Right cardiac atrium (tissue), 5 donors: Measurements from ENCODE around the gene C1orf185. TPM values are rescaled to one million over a fixed set of nuclear protein-coding genes. Genes with fewer than 3 reads are reported as not detected.
"Not testable (repeated sequence)": the region's sequence is repeated elsewhere in the genome, so short reads cannot be mapped to it uniquely, and the experiment has no call there.

Experiments used
- ATAC-seq, 2 donors: fragments of 200-7000 bp; cut with Tn5 transposase; one replicate each; pipeline versions ENCODE4 v1.8.0 to v1.9.1; 2020; ENCODE audit warnings: moderate library complexity in 2 of 2, mild to moderate bottlenecking in 1 of 2
- DNase-seq, 3 donors: peaks; one replicate each; pipeline ENCODE4 v3.0.0-alpha.2; 2020
- H3K27ac ChIP-seq: one replicate; pipeline ENCODE4 v1.5.1; 2013; ENCODE audit warnings: mild to moderate bottlenecking, low read length, control low read depth, moderate library complexity
- H3K27me3 ChIP-seq: one replicate; pipeline ENCODE4 v1.6.1; 2013; ENCODE audit not compliant: control insufficient read depth, insufficient read depth
- H3K4me1 ChIP-seq: one replicate; pipeline ENCODE4 v1.6.1; 2013; ENCODE audit warnings: low read length; ENCODE audit not compliant: control insufficient read depth, insufficient read depth
- H3K4me3 ChIP-seq: one replicate; pipeline ENCODE4 v1.5.1; 2013; ENCODE audit warnings: low read length, control low read depth
- H3K9me3 ChIP-seq: one replicate; pipeline ENCODE4 v1.6.1; 2013; ENCODE audit warnings: low read length; ENCODE audit not compliant: control insufficient read depth
- WGBS: extraction: QIAGEN DNeasy Blood & Tissue Kit; methylation state at CpG from one replicate; pipeline ENCODE4 v1.1.7; 2013; 5-methylcytosine and 5-hydroxymethylcytosine counted together
- intact Hi-C, 4 donors: fragments of 100-400 bp; cut with DNase I; formaldehyde crosslinking; loops; one replicate each; pipeline versions ENCODE4 v1.11.0 to v1.14.0; 2022 to 2023
- polyA plus RNA-seq: library from polyadenylated mRNA; stranded (reverse); fragments of 200-250 nt; gene quantifications from one replicate; pipeline ENCODE4 v1.2.3, GENCODE V29; 2013
- total RNA-seq, 4 donors: library from RNA; stranded (reverse); fragmentation: NEBNext Ultra II Directional; extraction: Animal tissue kit (Norgen Biotek cat#: 25700); gene quantifications; one replicate each; pipeline ENCODE4 v1.2.1, GENCODE V29; 2021
- donor health status: healthy with polysubstance abuse.
- donor health status: DM: no; HTN: yes; CAD: no.
- donor health status: DM: no; HTN: no; CAD: no.
- donor health status: DM: no; HTN: yes; CAD: no; lungs with severe emphysema.
- donor health status: DM: yes; HTN: yes; CAD: no.

C1orf185 gene
- total and polyA plus RNA-seq, 5 donors = not detected

GRCh38 chr1:51088474-51088873 lies 13.6 kb upstream of the C1orf185 start:
- no peaks in the 10 kb centered on the region for H3K4me1 ChIP-seq
- ATAC-seq (no peak), DNase-seq (no peak)
- no peaks in the 10 kb centered on the region for H3K27me3 ChIP-seq
- no peaks in the 10 kb centered on the region for H3K9me3 ChIP-seq
- 14% methylated on average over 1 of the region's 1 CpG for WGBS
- no peak overlapping the region for H3K27ac ChIP-seq
- H3K4me3 ChIP-seq = no peak overlapping the region
- intact Hi-C loops = no loop called here

- ATAC-seq (no peak), DNase-seq (no peak)
- Histone ChIP-seq H3K27me3 (no peaks in the 10 kb centered on the region), H3K4me3 (no peak overlapping the region), H3K4me1 (no peaks in the 10 kb centered on the region), H3K27ac (no peak overlapping the region), H3K9me3 (no peaks in the 10 kb centered on the region)
- intact Hi-C loops = no loop called here
- WGBS = 62% methylated on average over 1 of the region's 1 CpG
These were observed 8.4 kb upstream of the C1orf185 start for GRCh38 chr1:51093581-51093980.

- no peak for DNase-seq
- WGBS = 86% methylated on average over 1 of the region's 1 CpG
- intact Hi-C loops = no loop called here
These were observed 4.9 kb upstream of the C1orf185 start for GRCh38 chr1:51097171-51097570.

GRCh38 chr1:51100264-51100880 lies 1.7 kb upstream of the C1orf185 start:
- Histone ChIP-seq H3K4me1 (no peaks in the 10 kb centered on the region), H3K4me3 (no peak overlapping the region), H3K9me3 (no peaks in the 10 kb centered on the region), H3K27me3 (no peaks in the 10 kb centered on the region), H3K27ac (no peak overlapping the region)
- DNase-seq (no peak), ATAC-seq (no peak)
- intact Hi-C loops = no loop called here
- WGBS = 71% methylated on average over 3 of the region's 3 CpGs

More at GRCh38 chr1:51097171-51097570, 4.9 kb upstream of the C1orf185 start:
- Histone ChIP-seq H3K4me3 (no peak overlapping the region), H3K27ac (no peak overlapping the region), H3K4me1 (no peaks in the 10 kb centered on the region), H3K9me3 (no peaks in the 10 kb centered on the region), H3K27me3 (no peaks in the 10 kb centered on the region)
- ATAC-seq = no peak

GRCh38 chr1:51114137-51114536 lies 12.1 kb downstream of the C1orf185 start:
- ATAC-seq = no peak
- Histone ChIP-seq H3K9me3 (no peaks in the 10 kb centered on the region), H3K27ac (no peak overlapping the region), H3K4me1 (no peaks in the 10 kb centered on the region), H3K4me3 (no peak overlapping the region), H3K27me3 (peaks cover 3% of the 10 kb centered on the region)
- intact Hi-C loops = no loop called here
- WGBS = 85% methylated on average over 6 of the region's 6 CpGs
- DNase-seq = no peak

- no peaks in the 10 kb centered on the region for H3K4me1 ChIP-seq
- no peak overlapping the region for H3K27ac ChIP-seq
- peaks cover 3% of the 10 kb centered on the region for H3K27me3 ChIP-seq
- 88% methylated on average over 7 of the region's 7 CpGs for WGBS
- no peak overlapping the region for H3K4me3 ChIP-seq
- ATAC-seq (no peak), DNase-seq (no peak)
- intact Hi-C loops = no loop called here
- H3K9me3 ChIP-seq = no peaks in the 10 kb centered on the region
These were observed 13.8 kb downstream of the C1orf185 start for GRCh38 chr1:51115714-51116404.

GRCh38 chr1:51119331-51119730 lies 17.3 kb downstream of the C1orf185 start:
- DNase-seq = no peak
- 53% methylated on average over 3 of the region's 3 CpGs for WGBS
- intact Hi-C loops = no loop called here
- Histone ChIP-seq H3K4me3 (no peak overlapping the region), H3K27me3 (peaks cover 3% of the 10 kb centered on the region), H3K9me3 (no peaks in the 10 kb centered on the region), H3K4me1 (no peaks in the 10 kb centered on the region), H3K27ac (no peak overlapping the region)
- no peak for ATAC-seq

GRCh38 chr1:51120629-51121028 lies 18.6 kb downstream of the C1orf185 start:
- no peak for DNase-seq
- Histone ChIP-seq H3K4me1 (no peaks in the 10 kb centered on the region), H3K4me3 (no peak overlapping the region), H3K9me3 (no peaks in the 10 kb centered on the region), H3K27me3 (peaks cover 3% of the 10 kb centered on the region), H3K27ac (no peak overlapping the region)
- intact Hi-C loops = no loop called here
- ATAC-seq = no peak
- 74% methylated on average over 2 of the region's 2 CpGs for WGBS

GRCh38 chr1:51127152-51127551 lies 25.1 kb downstream of the C1orf185 start:
- H3K4me3 ChIP-seq, H3K4me1 ChIP-seq, H3K9me3 ChIP-seq, intact Hi-C loops, ATAC-seq, H3K27ac ChIP-seq, H3K27me3 ChIP-seq, DNase-seq: not testable (repeated sequence)
- WGBS = 83% methylated on average over 7 of the region's 7 CpGs

GRCh38 chr1:51131185-51131584 lies 29.2 kb downstream of the C1orf185 start:
- Histone ChIP-seq H3K4me3 (no peak overlapping the region), H3K4me1 (no peaks in the 10 kb centered on the region), H3K27me3 (no peaks in the 10 kb centered on the region), H3K27ac (no peak overlapping the region), H3K9me3 (no peaks in the 10 kb centered on the region)
- WGBS = 63% methylated on average over 3 of the region's 3 CpGs
- no peak for ATAC-seq
- DNase-seq = no peak
- intact Hi-C loops = no loop called here

- Histone ChIP-seq H3K4me3 (no peak overlapping the region), H3K4me1 (no peaks in the 10 kb centered on the region), H3K27me3 (no peaks in the 10 kb centered on the region), H3K9me3 (no peaks in the 10 kb centered on the region), H3K27ac (no peak overlapping the region)
- intact Hi-C loops = no loop called here
- no peak for DNase-seq
- 90% methylated on average over 2 of the region's 2 CpGs for WGBS
- ATAC-seq = no peak
These were observed 31.0 kb downstream of the C1orf185 start for GRCh38 chr1:51133045-51133444.
